Vagina (tissue), 2 donors: ENCODE data around the gene LHB. TPM values are rescaled to one million over a fixed set of nuclear protein-coding genes. Genes with fewer than 3 reads are reported as not detected.
A peak's percentile ranks its signal among the peaks of the same experiment; 100 is the strongest.

ENCODE experiments used
- DNase-seq, 2 donors: peaks; one replicate each; pipeline ENCODE4 v3.0.0-alpha.2; 2017; ENCODE audit errors: extremely low spot score in 2 of 2
- H3K27ac ChIP-seq: fragments of 200-600 bp; sonication (generic); one replicate; pipeline ENCODE4 v1.5.1; 2019
- H3K27me3 ChIP-seq: fragments of 200-600 bp; sonication (generic); one replicate; pipeline ENCODE4 v1.5.1; 2019
- H3K36me3 ChIP-seq, 2 donors: fragments of 200-600 bp; sonication (generic); one replicate each; pipeline ENCODE4 v1.5.1; 2017 to 2019
- H3K4me1 ChIP-seq: fragments of 200-600 bp; sonication (generic); one replicate; pipeline ENCODE4 v1.5.1; 2019
- H3K4me3 ChIP-seq, 2 donors: fragments of 200-600 bp; sonication (generic); 1 replicate in 1 of 2; 2 replicates in 1 of 2; pipeline ENCODE4 v1.5.1; 2016 to 2019
- H3K9me3 ChIP-seq: fragments of 200-600 bp; sonication (generic); one replicate; pipeline ENCODE4 v1.5.1; 2019
- POLR2A ChIP-seq, 2 donors: fragments of 450-650 bp; IDR thresholded peaks; one replicate each; pipeline ENCODE4 v1.6.1; 2017; ENCODE audit warnings: antibody characterized with exemption in 2 of 2, mild to moderate bottlenecking in 2 of 2, moderate library complexity in 2 of 2
- POLR2AphosphoS5 ChIP-seq, 2 donors: sonication (generic); formaldehyde crosslinking; IDR thresholded peaks; one replicate each; pipeline ENCODE4 v1.9.0; 2017; ENCODE audit warnings: antibody characterized with exemption in 2 of 2, mild to moderate bottlenecking in 2 of 2, low read depth in 1 of 2; ENCODE audit not compliant: insufficient read depth in 1 of 2
- intact Hi-C: fragments of 100-400 bp; cut with DNase I; formaldehyde crosslinking; loops from one replicate; pipeline ENCODE4 v1.15.1; 2023
- total RNA-seq: library from RNA; depleted of rRNA; stranded (reverse); fragments of >200 nt; gene quantifications from one replicate; pipeline ENCODE4 v1.2.3, GENCODE V29; 2016
- TF ChIP-seq, protein P1 (sequence below), 3 experiments: fragments of 450-650 bp in 2 of 3; fragments of 200-600 bp in 1 of 3; sonication (generic) in 1 of 3; IDR thresholded peaks; one replicate each; pipeline ENCODE4 v1.5.1; 2017 to 2019; ENCODE audit warnings: antibody characterized with exemption in 3 of 3, mild to moderate bottlenecking in 2 of 3, moderate library complexity in 2 of 3

Gene LHB
- total RNA-seq, 1 donor from 2014 or later = not detected

DNA sequence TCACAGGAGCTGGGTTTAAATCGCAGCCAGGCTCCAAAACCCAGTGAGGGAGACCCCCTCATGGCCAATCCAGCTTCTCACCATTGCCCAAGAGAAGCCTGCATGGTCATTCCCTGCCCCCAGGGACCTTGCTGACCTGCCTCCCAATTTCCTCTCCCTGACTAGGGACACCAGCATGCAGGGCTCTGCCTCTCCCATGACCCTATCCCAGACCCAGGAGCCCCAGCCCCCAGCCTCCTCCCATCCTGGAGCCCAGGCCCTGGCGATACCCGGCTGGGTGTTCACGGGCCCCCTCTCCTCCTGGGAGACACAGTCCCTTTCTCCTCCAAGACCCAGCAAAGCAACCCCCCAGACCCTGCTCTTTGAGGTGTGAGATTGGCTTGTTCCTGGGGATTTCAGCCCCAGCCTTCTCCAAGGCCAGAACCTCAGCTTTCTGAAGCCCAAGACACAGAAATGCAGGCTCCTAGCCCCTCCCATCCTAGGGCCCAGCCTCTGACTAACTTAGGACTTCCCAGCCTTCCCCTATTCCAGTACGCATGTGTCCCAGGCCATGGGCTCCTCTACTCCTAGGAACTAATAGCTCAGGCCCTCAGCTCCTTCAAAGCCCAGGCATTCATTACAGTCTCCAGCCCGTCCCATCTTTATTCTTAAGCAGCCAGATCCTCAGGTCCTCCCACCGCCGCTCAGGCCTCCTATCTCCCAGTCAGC is 24.9 kb downstream of the LHB start:
- H3K27ac ChIP-seq = peak overlapping the region; percentile 99
- peak overlapping the region; percentile 90 to 98 for H3K4me3 ChIP-seq
- DNase-seq = no peak
- H3K9me3 ChIP-seq = no peaks in the 10 kb centered on the region
- TF ChIP-seq, protein P1, sequence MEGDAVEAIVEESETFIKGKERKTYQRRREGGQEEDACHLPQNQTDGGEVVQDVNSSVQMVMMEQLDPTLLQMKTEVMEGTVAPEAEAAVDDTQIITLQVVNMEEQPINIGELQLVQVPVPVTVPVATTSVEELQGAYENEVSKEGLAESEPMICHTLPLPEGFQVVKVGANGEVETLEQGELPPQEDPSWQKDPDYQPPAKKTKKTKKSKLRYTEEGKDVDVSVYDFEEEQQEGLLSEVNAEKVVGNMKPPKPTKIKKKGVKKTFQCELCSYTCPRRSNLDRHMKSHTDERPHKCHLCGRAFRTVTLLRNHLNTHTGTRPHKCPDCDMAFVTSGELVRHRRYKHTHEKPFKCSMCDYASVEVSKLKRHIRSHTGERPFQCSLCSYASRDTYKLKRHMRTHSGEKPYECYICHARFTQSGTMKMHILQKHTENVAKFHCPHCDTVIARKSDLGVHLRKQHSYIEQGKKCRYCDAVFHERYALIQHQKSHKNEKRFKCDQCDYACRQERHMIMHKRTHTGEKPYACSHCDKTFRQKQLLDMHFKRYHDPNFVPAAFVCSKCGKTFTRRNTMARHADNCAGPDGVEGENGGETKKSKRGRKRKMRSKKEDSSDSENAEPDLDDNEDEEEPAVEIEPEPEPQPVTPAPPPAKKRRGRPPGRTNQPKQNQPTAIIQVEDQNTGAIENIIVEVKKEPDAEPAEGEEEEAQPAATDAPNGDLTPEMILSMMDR (IDR thresholded peaks at IDR 0.05) = no peak
- TF ChIP-seq POLR2A (IDR thresholded peaks at IDR 0.05) (peak in 1 of 2 donors; percentile 30), POLR2AphosphoS5 (IDR thresholded peaks at IDR 0.05; ENCODE audit: insufficient read depth in 1 of 2, low read depth in 1 of 2) (peak in 1 of 2 donors; percentile 40)
- H3K27me3 ChIP-seq = no peaks in the 10 kb centered on the region
- H3K36me3 ChIP-seq = peaks cover 0 to 15% of the 10 kb centered on the region in 2 donors
- intact Hi-C loops = loop anchor here (10.0 kb wide), 1 partner anchor 153 kb away; no protein-coding TSS in a partner anchor
- H3K4me1 ChIP-seq = peaks cover 46% of the 10 kb centered on the region

DNA sequence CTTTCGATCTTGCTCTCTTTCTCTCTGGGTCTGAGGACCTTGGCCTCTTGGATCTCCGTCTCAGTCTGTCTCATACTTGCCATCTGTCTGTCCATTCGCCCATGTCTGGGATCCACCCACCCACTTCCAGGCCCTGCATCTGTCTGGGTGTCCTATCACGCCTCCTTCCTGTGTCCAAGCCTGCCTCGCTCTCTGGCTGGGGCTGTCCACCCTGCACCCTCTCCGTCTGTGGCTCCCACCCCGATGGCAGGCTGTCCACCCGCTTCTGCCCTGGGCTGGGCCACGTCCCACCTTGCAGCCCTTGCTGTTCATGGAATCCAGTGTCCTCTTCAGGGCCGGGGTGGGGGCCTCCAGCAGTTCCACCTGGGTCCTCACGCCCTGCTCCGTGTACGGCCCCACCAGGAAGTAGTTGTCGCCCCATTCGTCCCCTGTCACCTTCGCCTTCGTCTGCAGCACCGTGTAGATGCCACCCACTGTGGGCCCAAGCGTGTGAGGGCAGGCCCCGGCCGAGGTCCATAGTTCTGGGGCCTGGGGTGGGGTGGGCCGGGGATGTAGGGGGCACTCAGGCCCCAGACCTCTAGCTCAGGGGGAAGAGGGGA is 25.8 kb downstream of the LHB start:
- Histone ChIP-seq H3K27ac (peak overlapping the region; percentile 99), H3K4me1 (peaks cover 46% of the 10 kb centered on the region), H3K27me3 (no peaks in the 10 kb centered on the region), H3K4me3 (no peak overlapping the region), H3K36me3 (peaks cover 0 to 21% of the 10 kb centered on the region in 2 donors), H3K9me3 (no peaks in the 10 kb centered on the region)
- TF ChIP-seq POLR2A (IDR thresholded peaks at IDR 0.05) = no peak
- TF ChIP-seq POLR2AphosphoS5 (IDR thresholded peaks at IDR 0.05; ENCODE audit: insufficient read depth in 1 of 2, low read depth in 1 of 2) = no peak
- TF ChIP-seq, protein P1 (IDR thresholded peaks at IDR 0.05) = no peak
- no peak for DNase-seq
- intact Hi-C loops = loop anchor here (10.0 kb wide), 1 partner anchor 154 kb away; no protein-coding TSS in a partner anchor

DNA sequence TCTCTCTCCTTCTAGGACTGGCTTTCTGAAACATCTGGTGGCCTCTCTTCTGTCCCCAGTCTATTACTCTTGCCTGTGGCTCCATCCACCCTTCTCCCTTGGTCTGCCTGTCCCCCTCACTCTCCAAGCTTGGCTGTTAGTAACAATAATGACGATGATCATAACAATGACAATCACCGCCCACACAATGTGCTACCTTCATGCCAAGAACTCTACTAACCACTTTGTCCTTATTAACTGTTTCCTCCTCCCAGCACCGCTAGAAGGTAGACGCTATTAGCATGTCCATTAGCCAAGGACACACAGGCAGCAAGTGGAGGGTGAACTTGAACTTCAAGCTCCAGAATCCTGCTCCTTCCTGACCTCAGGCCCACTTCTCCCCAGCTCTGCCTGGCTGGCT is 26.5 kb downstream of the LHB start:
- Histone ChIP-seq H3K4me3 (no peak overlapping the region), H3K27me3 (no peaks in the 10 kb centered on the region), H3K4me1 (peaks cover 46% of the 10 kb centered on the region), H3K9me3 (no peaks in the 10 kb centered on the region), H3K27ac (no peak overlapping the region), H3K36me3 (peaks cover 0 to 28% of the 10 kb centered on the region in 2 donors)
- TF ChIP-seq, protein P1 (IDR thresholded peaks at IDR 0.05) = no peak
- TF ChIP-seq POLR2A (IDR thresholded peaks at IDR 0.05) = no peak
- no peak for TF ChIP-seq POLR2AphosphoS5 (IDR thresholded peaks at IDR 0.05; ENCODE audit: insufficient read depth in 1 of 2, low read depth in 1 of 2)
- intact Hi-C loops = loop anchor here (10.0 kb wide), 1 partner anchor 154 kb away; no protein-coding TSS in a partner anchor
- no peak for DNase-seq

DNA sequence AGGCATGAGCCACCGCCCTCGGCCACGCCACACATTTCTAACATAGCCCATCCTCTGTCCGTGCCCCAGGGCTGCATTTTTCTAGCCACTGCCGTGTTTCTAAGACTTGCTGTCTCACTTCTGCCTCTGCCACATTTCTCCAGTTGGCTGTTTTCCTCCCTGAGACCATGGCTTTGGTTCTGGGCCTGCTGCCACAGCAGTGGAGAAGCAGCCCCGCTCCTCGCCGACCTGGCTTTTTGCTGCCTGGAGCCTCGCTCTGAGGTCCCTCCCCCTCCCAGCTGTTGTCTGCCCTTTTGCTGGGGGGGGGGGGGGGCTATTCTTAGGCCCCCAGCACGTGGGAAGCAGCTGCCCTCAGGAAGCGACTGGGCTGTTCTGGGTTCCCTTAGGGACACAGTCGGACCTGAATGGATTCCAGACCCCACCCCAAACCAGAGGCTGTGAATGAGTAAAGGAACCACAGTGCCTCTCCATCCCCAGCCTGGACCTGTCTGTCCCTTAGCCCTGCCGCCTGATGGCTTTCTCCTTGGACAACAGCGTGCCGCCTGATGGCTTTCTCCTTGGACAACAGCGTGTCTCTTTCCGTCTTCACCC is 27.1 kb downstream of the LHB start:
- DNase-seq = no peak
- no peak overlapping the region for H3K4me3 ChIP-seq
- no peaks in the 10 kb centered on the region for H3K27me3 ChIP-seq
- no peak overlapping the region for H3K27ac ChIP-seq
- H3K4me1 ChIP-seq = peaks cover 42% of the 10 kb centered on the region
- intact Hi-C loops = loop anchor here (10.0 kb wide), 1 partner anchor 155 kb away; no protein-coding TSS in a partner anchor
- H3K9me3 ChIP-seq = no peaks in the 10 kb centered on the region
- TF ChIP-seq, protein P1 (IDR thresholded peaks at IDR 0.05) = no peak
- TF ChIP-seq POLR2AphosphoS5 (IDR thresholded peaks at IDR 0.05; ENCODE audit: insufficient read depth in 1 of 2, low read depth in 1 of 2) (no peak), POLR2A (IDR thresholded peaks at IDR 0.05) (no peak)
- peaks cover 0 to 34% of the 10 kb centered on the region in 2 donors for H3K36me3 ChIP-seq
